Loucy (cell line): ENCODE data around the gene BICD1.

ENCODE experiments used
- H2AFZ ChIP-seq: fragments of 200-600 bp; sonication (generic); 2 replicates; pipeline ENCODE4 v1.6.0; 2016; ENCODE audit warnings: antibody characterized with exemption, mild to moderate bottlenecking, low read length, moderate library complexity
- H3F3A ChIP-seq: fragments of 200-600 bp; 2 replicates; pipeline ENCODE4 v1.6.0; 2016; ENCODE audit warnings: antibody characterized with exemption, low read depth, mild to moderate bottlenecking
- H3K27me3 ChIP-seq: fragments of 200-600 bp; sonication (generic); 2 replicates; pipeline ENCODE4 v1.6.1; 2014; ENCODE audit warnings: low read length, mild to moderate bottlenecking; ENCODE audit not compliant: insufficient read depth, poor library complexity, severe bottlenecking
- H3K36me3 ChIP-seq: fragments of 200-600 bp; sonication (generic); 2 replicates; pipeline ENCODE4 v1.6.1; 2016; ENCODE audit warnings: low read length; ENCODE audit not compliant: insufficient read depth
- H3K4me1 ChIP-seq: fragments of 200-600 bp; sonication (generic); 2 replicates; pipeline ENCODE4 v1.5.1; 2014; ENCODE audit warnings: low read length, mild to moderate bottlenecking; ENCODE audit not compliant: insufficient read depth, poor library complexity, severe bottlenecking
- H3K4me2 ChIP-seq: fragments of 200-600 bp; sonication (generic); 2 replicates; pipeline ENCODE4 v1.6.0; 2014; ENCODE audit warnings: antibody characterized with exemption, low read length, low read depth, mild to moderate bottlenecking; ENCODE audit not compliant: poor library complexity, severe bottlenecking
- H3K4me3 ChIP-seq: fragments of 200-600 bp; sonication (generic); 2 replicates; pipeline ENCODE4 v1.5.1; 2014; ENCODE audit warnings: low read length, mild to moderate bottlenecking, mixed read lengths; ENCODE audit not compliant: poor library complexity, severe bottlenecking
- H3K79me2 ChIP-seq: fragments of 200-600 bp; sonication (generic); 2 replicates; pipeline ENCODE4 v1.6.1; 2014; ENCODE audit warnings: low read length; ENCODE audit not compliant: insufficient read depth
- H3K9ac ChIP-seq: fragments of 200-600 bp; sonication (generic); 2 replicates; pipeline ENCODE4 v1.6.0; 2014; ENCODE audit warnings: mild to moderate bottlenecking, low read depth, low read length, moderate library complexity; ENCODE audit not compliant: poor library complexity, severe bottlenecking
- H3K9me2 ChIP-seq: fragments of 200-600 bp; sonication (generic); replicated peaks from 2 replicates; pipeline ENCODE4 v1.6.1; 2016; ENCODE audit warnings: low read depth, low read length, mixed read lengths
- H3K9me3 ChIP-seq: fragments of 200-600 bp; sonication (generic); 2 replicates; pipeline ENCODE4 v1.6.1; 2014; ENCODE audit warnings: mild to moderate bottlenecking, antibody characterized with exemption, low read length, low read depth; ENCODE audit not compliant: insufficient read depth
- H4K20me1 ChIP-seq: fragments of 200-600 bp; sonication (generic); 2 replicates; pipeline ENCODE4 v1.6.0; 2014; ENCODE audit warnings: antibody characterized with exemption, low read length, mild to moderate bottlenecking; ENCODE audit not compliant: insufficient read depth, poor library complexity, severe bottlenecking
- CTCF ChIP-seq: fragments of 200-600 bp; sonication (generic); conservative IDR thresholded peaks from 2 replicates; pipeline ENCODE4 v1.5.1; 2014; ENCODE audit warnings: mild to moderate bottlenecking, antibody characterized with exemption, low read length
- EZH2phosphoT487 ChIP-seq: fragments of 200-600 bp; IDR thresholded peaks from 2 replicates; pipeline ENCODE4 v1.6.1; 2018; ENCODE audit warnings: antibody characterized with exemption, mild to moderate bottlenecking, moderate library complexity, borderline replicate concordance

BICD1 gene

GRCh38 chr12:32106517-32107358 is at the start of gene BICD1:
BICD1 (plus strand) TSS chr12:32106847; CDS start chr12:32107332, 485 bp downstream.
- Histone ChIP-seq H3K9me2 (no peaks in the 10 kb centered on the region), H3K4me2 (peak within 1 kb of the TSS; percentile 82), H3F3A (0 out of 2 replicates have a peak, but pooled peaks cover 5% of the 10 kb centered on the region), H4K20me1 (peaks cover 15% of the 10 kb centered on the region), H3K27me3 (no peaks in the 10 kb centered on the region), H3K9ac (peak within 1 kb of the TSS; percentile 86), H3K4me1 (peaks cover 32% of the 10 kb centered on the region), H3K9me3 (no peaks in the 10 kb centered on the region), H3K36me3 (no peaks in the 10 kb centered on the region), H2AFZ (peak within 1 kb of the TSS; percentile 92), H3K79me2 (peaks cover 36% of the 10 kb centered on the region), H3K4me3 (peak within 1 kb of the TSS; percentile 95)
- TF ChIP-seq EZH2phosphoT487 (no peak), CTCF (peak; percentile 28)

GRCh38 chr12:32061033-32061432 is 45.6 kb upstream of the BICD1 start:
- Histone ChIP-seq H3K4me2 (no peak overlapping the region), H2AFZ (no peak overlapping the region), H3K4me3 (no peak overlapping the region), H3K9me2 (no peaks in the 10 kb centered on the region), H3K9ac (no peak overlapping the region), H4K20me1 (no peaks in the 10 kb centered on the region), H3F3A (no peaks in the 10 kb centered on the region), H3K4me1 (no peaks in the 10 kb centered on the region), H3K36me3 (no peaks in the 10 kb centered on the region), H3K27me3 (no peaks in the 10 kb centered on the region), H3K79me2 (no peaks in the 10 kb centered on the region), H3K9me3 (no peaks in the 10 kb centered on the region)
- TF ChIP-seq EZH2phosphoT487: no peak
- TF ChIP-seq CTCF: no peak

- TF ChIP-seq CTCF (peak; percentile 15; the same call in 1 of the 2 replicates), EZH2phosphoT487 (no peak)
- H3K4me1 ChIP-seq: no peaks in the 10 kb centered on the region
- no peaks in the 10 kb centered on the region for H4K20me1 ChIP-seq
- no peak overlapping the region for H3K4me3 ChIP-seq
- no peak overlapping the region for H3K4me2 ChIP-seq
- no peak overlapping the region for H3K9ac ChIP-seq
- peak overlapping the region; percentile 6; the same call in 1 of the 2 replicates for H2AFZ ChIP-seq
- no peaks in the 10 kb centered on the region for H3F3A ChIP-seq
- no peaks in the 10 kb centered on the region for H3K9me3 ChIP-seq
- no peaks in the 10 kb centered on the region for H3K9me2 ChIP-seq
- no peaks in the 10 kb centered on the region for H3K36me3 ChIP-seq
- H3K79me2 ChIP-seq: no peaks in the 10 kb centered on the region
- no peaks in the 10 kb centered on the region for H3K27me3 ChIP-seq
Observed at GRCh38 chr12:32062881-32063280, 43.8 kb upstream of the BICD1 start.
